Measurements from ENCODE around the gene M6PR.

DNA sequence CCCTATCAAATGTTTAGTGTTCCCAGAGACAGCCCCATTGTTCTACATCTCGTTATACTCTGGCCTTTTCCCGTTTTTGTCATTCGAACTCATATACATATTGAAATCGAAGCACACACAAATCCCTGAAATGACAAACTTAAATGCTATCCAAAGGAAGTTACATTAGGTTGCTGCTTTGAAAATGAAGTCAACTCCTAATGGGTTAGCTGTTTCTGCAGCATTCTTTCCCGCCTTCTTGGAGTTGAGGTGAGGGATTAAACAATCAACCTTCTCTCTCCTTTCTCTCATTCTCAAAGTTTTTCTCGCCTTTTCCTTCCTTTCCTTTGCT, 35.8 kb downstream of the M6PR start:
- TF ChIP-seq, protein P1, sequence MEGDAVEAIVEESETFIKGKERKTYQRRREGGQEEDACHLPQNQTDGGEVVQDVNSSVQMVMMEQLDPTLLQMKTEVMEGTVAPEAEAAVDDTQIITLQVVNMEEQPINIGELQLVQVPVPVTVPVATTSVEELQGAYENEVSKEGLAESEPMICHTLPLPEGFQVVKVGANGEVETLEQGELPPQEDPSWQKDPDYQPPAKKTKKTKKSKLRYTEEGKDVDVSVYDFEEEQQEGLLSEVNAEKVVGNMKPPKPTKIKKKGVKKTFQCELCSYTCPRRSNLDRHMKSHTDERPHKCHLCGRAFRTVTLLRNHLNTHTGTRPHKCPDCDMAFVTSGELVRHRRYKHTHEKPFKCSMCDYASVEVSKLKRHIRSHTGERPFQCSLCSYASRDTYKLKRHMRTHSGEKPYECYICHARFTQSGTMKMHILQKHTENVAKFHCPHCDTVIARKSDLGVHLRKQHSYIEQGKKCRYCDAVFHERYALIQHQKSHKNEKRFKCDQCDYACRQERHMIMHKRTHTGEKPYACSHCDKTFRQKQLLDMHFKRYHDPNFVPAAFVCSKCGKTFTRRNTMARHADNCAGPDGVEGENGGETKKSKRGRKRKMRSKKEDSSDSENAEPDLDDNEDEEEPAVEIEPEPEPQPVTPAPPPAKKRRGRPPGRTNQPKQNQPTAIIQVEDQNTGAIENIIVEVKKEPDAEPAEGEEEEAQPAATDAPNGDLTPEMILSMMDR (IDR thresholded peaks at IDR 0.05) = no peak
- no peak for TF ChIP-seq POLR2A (IDR thresholded peaks at IDR 0.05)

Data from uterus (tissue), 2 donors.